NCI-H1436 treated with DMSO at 0.1 percent for 48 hours (cell line): ENCODE measurements around the gene PPFIBP2.

Experiments used
- DNase-seq: peaks from one replicate; lab custom pipeline; 2025; lab: John Stamatoyannopoulos, UW

Gene PPFIBP2

DNA sequence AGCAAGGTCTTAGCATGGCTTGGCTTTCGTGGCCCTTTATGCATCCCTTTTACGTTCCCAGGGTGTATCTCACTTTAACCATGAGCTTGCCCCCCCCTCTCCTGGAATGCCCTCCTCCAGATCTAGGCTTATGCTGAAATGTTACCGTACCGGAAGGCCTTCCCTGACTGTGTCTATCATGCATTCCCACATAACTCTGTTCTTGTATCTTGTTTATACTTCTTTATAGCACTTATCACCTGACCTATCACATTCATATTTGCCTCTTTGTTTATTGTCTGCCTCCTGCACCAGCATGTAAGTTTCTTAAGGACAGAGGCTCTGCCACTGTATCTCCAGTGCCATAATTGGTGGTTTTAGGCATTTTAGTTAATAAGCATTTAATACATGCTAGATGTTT, 38.9 kb downstream of the PPFIBP2 start:
- no peak for DNase-seq

DNA sequence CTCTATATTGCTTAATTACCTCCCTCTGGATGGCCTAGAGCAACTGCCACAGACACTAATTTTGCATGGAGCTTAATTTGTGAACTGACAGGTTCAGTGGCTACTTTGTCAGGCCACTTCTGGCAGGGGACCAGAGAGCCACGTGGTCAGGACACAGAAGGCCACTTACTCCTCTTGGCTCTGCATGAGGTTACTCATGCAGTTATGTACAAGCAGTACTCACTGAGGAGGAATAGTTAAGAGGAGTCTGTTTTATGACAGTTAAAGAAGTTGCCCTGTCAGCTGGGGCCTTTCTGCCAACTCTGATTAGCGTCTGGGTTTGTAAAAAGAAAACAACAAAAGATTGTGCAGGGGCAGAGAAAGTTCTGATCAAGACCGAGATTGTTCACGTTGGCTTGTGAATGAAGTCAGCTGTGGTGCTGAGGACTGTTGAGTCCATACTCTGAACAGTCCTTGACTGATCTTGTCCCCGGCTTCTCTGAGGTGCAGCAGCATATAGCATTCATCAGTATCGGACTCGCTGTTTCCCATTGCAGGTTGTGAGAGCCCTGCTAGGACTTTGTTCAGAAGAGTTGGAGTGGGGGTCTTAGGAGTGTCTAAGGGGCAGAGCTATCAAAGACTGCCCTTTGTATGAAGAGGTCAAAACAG, 41.4 kb downstream of the PPFIBP2 start:
- no peak for DNase-seq

DNA sequence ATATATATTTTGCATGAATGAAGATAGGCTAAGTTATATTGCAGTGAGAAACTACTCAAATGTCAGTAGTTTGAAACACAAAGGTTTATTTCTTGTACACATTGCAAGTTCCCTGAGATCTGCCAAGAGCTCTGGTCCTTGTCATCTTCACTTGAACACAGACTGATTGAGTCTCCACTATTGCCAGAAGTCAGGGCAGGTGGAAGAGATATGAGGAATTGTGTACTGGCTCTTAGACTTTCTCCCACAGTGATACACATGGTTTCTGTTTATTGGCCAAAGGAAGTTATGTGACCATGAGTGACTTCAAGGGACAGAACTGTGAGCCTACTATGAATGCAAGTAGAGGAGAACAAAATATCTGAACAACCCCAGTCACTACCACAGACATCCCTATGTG, 44.2 kb downstream of the PPFIBP2 start:
- no peak for DNase-seq

DNA sequence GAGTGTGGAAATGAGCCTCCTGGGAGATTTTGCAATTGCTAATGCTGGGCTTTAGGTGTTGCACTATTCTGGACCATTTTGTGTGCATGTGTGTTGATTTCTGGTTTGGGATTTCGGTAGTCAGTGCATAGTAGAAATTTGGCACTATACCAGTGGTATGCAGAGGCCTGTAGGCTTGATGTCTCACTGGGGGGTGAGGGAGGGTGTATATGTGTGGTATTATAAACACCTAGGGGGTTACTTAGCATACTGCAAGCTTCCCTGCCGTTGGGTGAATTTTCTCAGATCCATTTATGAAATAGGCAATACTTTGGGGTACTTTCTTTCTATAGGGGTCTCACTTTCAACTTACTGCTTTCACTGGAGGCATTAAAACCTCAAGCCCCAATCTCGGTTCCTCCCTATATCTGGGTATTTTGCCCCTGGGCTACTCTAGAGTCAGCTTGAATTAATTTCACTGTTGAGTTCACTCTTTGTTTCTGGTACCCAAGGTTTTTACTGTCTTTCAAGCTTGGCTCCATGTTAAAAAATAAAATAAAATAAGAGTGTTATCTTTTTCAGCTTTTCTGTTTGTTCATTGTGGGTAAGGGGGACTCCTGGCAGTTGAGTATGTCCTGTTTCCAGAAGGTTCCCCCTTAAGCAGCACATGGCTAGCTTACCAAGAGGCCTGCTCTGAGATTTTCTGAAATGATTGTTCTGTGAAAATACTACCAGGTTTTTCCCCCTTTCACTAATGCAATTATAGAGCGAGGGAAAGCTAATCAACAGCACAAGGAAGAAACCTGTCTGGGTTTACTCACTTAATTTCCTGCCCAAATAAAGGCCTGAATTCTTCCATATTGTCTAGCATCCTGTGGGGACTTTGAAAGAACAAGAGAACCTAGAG, 45.8 kb downstream of the PPFIBP2 start:
- DNase-seq: no peak

DNA sequence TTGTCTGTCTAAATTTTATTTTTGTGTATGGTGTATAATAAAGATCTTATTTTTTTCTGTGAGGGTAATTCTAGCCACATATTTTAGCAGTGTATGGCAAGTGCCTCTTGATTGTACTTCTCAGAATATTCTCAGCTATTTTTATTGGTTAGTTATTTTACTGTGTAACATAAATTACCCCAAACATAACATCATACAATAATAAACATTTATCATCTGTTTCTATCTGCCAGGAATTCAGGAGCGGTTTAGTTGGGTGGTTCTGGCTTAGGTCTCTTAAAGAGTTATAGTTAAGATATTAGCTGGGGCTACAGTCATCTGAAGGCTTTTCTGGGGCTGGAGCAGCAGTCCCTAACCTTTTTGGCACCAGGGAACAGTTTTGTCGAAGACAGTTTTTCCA, 47.8 kb downstream of the PPFIBP2 start:
- DNase-seq: no peak

DNA sequence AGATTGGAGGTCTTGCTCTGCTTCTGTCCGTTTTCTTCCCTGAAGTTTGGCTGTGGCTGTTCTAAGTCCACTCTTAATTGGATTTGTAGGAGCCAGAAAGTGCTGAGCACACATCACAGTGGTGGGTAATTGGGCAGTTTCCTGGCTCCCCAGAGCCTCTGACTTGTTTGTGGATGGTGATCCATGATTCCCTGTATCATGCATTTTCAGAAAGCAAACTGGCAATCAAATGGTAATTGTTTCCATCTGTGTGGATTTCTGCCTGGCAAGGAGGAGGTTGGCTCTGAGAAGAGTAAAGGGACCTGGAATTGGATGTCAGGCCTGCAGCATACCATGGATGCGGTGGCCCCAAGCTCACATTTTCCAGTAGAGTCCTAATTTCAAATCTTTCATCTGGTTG, 49.5 kb downstream of the PPFIBP2 start:
- DNase-seq: no peak

DNA sequence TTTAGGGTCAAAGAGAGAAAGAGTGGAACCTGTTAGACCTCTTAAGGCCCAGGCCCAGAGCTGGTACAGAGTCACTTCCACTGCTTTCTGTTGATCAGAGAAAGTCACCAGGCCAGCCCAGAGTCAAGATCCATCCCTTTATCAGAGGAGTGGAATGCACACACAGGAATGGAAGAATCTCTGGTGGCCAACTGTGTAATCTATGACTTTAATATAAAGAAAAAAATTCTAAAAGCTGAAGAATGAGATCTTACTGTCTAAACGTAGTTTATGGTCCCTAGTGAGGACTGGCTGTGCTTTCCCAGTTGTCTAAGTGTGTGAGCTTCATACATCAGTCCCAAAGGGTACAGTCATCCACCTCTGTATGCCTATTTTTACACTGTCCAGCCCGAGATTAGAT, 51.0 kb downstream of the PPFIBP2 start:
- no peak for DNase-seq

DNA sequence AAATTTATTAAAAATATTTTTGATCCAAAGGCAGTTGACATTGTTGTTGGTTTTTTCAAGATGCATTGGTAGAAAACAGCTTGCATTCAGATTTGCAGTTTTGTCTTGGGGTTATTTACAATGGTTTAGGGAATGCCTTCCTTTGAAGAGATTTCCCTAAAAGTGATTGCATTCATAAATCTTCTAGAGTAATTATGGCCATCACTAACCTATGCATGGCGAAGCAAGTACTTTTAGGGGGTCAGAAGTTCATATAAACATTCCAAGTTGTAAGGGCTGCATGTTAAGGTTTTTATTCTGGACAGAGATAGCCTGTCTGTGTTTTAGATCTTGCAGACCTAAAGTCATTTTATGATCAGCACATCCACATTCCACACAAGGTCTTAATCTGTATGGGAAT, 53.5 kb downstream of the PPFIBP2 start:
- DNase-seq: no peak

DNA sequence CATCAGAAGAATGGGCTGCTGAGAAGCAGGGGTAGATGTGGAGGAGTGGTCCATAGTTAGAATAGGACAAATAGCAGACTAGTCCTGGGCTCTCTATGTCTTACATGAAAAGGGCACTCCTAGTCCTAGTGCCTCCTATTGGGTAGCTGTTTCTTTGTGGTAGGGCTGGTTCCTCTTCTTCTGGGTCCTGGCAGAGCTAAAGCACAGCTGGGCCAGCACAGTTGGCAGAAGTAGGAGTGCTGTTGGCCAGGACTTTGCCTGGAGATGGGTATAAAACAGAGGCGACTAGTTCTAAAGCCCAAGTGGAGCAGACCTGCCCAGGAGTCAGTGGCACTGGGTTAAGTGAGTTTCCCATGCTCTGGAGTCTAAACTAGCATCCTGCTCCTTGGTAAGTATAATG, 55.2 kb downstream of the PPFIBP2 start:
- no peak for DNase-seq

DNA sequence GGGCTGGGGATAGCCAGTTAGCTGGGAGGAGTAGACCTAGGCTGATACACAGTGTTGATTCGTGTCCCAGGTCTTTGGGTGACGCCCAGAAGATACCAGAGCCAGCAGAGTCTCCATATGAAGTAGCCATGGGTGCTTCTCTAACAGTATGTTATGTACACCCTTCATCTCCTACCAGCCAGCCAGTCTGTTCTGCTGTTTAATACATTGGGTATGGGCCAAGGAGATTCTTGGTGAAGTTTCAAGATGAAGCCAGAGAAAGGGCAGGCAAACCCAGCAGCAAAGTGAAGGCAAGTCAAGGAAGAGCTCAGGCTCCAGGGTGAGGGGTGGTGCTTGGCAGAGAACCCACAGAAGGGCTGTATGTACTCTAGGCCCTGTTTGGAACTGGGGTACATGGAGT, 56.4 kb downstream of the PPFIBP2 start:
- DNase-seq: no peak

DNA sequence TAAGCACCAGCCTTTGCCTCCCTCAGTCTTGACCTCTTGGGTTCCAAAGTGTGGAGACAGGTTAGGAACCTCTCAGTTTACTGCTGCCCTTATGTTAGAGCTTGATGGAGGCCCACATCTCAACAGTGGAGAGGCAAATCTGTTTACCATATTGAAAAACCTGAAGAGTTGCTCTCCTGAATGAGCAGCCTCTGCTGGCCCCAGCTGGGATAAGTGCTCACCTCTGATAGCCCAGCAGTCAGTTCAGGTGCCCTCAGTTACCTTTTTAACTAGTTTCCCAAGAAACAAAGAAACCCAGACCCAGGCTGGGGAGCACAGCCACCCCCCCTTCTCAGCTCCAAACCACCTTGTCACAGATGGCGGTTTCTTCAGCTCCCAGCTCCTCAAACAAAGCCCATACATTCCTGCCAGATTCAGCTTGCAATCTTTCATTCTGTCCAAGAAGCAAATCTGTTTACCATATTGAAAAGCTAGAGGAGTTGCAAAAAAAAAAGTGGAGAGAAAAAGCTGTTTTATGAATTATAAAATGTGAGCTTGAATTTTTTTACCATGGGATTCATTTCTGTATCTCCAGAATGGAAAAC, 57.2 kb downstream of the PPFIBP2 start:
- no peak for DNase-seq

DNA sequence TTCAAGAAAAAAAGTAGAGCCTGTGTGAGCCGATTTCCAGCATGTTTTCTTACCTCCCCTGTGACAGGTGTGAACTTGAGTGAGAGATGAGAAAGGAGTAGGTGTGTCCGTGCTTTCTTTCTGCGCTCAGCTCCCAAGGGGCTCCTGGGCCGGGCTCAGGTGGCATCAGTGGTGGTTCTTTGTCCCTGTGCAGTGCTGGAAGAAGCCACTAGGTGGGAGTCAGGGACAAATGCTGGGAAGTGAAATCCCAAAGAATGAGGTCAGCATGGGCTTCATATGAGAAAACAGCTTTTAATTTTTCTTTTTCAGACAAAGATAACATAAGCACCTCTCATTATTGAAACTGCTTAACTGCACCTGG, 57.8 kb downstream of the PPFIBP2 start:
- DNase-seq: no peak

DNA sequence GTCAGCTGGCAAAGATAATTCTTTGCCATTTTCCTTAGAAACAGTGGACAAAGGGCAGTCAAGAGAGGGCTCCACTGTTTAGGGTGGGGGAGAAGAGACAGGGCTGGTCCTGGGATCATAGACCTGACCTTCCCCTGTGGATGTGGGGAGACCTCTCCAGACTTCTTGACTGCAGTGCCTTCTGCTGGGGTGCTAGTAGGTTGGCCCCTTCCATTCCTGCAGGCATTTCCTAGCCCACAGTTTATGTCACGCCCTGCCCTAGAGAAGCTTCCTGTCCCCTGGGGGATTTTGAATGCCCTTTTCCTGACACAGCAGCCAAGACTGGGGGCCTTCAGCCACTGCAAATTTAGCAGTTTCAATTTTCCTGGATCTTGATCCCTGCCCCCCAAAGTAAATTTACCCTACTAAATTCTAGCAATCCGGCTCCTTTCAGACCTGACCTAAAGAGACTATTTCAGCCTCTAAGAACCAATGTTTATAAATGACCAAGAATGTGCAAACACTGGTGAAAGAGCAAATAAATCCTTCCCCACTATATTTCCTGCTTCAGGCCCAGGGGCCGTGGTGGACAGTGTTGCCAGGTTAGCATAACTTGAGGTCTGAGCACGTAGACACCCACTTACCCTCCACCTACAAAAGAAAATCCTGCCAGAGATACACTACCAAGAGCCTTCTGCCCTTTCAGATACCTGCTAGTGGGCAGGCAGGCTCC, 58.4 kb downstream of the PPFIBP2 start:
- DNase-seq: no peak

DNA sequence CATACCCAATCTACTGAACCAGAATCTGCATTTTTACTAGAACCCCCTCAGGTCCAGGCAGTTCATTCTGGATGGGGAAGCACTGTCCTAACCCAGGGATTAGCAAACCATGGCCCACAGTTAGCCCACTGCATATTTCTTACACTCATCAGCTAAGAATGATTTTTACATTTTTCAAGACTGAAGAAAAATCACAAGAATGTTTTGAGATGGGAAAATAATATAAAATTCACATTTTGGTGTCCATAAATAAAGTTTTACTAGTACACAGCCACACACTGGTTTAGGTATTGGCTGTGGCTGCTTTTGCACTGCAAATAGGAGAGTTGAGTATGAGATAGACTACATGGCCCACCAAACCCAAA, 59.4 kb downstream of the PPFIBP2 start:
- no peak for DNase-seq

DNA sequence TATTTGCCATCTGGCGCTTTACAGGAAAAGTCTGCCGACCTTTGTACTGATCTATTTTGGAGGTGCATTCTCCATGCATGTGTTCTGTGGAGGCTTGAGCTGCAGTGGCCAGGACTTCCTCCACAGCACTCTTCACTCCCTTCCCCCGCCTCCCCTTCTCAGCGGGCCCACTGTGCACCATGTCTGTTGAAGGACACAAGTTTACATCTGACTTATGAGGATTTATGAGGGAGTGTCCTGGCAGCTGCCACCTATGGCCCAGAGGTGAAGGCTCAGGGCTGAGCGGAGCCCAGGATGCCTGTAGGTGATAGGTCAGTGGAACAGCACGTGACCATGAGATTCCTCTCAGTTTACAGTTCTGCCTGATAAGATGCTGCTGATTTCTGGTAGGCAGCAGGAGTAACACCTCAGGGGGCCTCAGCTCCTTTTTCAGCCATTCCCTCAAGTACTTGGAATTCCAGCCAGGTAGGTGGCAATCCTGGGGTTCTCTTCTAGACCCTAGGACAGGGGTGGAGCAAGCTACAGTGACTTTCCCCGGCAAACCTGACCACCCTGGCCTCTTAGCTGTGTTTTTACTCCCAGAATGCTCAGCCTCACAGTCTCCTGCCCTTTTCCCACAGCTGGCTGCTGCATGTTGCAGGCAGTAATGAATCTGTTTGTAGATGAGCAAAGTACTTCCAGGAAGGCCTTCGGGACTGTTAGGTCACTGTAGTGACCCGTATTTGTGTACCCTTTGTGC, 59.9 kb downstream of the PPFIBP2 start:
- DNase-seq: no peak

DNA sequence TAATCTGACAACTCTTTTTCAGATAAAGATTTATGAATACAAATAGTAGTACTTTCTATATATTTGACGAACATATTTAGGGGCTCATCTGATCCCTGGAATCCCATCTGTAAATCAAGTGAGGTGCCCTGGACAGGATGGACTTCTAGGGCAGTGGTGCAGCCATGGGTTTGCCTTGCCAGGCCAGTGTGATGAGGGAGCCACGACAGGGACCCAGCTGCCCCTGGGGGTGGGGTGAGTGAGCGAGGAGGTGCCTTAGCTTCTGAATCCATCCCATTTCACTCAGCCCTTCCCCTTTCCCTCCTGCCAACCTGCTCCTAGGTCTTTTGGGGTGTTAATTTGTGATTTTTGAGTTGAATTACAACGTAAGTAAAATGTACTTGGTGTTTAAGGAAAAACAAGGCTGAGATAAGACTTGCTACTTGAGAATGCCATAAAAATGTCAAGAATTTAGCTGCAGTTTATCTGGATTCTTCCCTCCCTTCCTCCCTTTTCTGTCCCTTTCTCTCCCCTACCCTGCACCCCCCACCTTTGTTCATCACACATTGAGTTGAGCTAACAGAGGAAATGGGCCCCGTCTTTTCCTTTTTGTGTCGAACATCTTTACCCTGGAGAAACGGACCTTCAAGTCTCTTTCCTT, 60.8 kb downstream of the PPFIBP2 start:
- no peak for DNase-seq

DNA sequence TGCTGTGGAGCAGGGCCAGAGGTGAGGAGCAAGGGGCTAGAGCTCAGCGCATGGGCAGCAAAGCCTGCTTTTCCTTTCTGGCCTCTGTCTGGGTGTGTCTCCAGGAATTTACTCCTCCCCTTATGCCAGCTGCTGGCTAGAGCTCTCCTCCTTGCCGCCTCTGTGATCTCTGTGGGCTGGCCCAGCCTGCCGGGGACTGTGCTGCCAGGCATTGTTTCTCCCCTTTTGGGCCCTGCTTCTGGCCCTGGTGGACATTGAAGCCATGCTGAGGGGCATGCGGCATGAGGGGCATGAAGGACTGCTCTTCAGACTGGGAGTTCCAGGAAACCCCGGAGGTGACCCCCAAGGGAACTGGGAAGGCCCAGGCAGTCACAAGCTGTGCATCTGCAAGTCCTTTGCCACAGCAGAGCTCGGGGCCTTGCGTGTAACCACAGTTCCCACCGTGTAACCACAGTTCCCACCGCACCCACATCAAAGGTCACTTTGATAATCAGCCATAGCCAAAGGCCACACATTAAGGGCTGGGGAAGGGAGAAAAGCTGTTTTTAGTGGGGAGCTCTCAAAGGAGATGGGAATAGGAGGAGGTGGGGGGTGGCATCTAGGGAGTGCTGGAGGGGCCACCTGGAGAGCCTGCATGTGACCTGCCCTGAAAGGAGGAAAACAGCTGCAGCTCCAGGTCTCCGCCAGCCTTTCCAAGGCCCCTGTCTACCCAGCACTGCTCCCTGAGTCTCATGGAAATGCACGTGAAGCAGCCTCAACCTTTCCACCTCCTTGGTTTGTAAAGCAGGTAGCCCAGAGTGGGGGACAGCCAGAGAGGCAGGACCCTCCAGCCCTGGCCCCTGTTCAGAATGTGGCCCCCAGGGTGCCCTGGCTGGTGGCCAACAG, 62.3 kb downstream of the PPFIBP2 start:
- DNase-seq: no peak

DNA sequence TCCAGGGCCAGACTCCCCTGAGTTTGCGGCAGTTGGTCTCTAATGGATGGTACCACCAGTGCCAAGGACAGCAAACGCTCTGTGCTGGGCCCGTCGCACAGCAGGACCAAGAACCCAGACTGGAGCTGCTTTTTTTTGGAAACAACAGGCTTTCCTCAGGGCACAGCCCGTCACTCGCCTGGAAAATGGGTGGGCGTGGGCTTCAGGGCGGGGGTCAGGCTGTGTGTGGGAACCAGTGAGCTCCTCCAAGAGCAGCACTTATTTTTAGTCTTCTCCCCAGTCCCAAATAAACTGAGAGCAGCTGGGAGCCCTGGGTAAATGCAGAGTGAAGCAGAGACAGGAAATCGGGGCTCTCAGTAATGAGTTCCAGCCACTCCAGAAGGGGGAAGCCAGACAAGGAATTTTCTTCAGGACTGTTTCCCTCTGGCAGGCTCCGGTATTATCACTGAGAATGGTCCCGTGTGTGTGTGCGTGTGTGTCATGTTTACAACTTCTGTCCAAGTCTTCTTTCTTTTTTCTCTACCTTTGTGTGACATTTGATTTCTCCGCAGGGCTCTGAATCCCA, 63.0 kb downstream of the PPFIBP2 start:
- no peak for DNase-seq

DNA sequence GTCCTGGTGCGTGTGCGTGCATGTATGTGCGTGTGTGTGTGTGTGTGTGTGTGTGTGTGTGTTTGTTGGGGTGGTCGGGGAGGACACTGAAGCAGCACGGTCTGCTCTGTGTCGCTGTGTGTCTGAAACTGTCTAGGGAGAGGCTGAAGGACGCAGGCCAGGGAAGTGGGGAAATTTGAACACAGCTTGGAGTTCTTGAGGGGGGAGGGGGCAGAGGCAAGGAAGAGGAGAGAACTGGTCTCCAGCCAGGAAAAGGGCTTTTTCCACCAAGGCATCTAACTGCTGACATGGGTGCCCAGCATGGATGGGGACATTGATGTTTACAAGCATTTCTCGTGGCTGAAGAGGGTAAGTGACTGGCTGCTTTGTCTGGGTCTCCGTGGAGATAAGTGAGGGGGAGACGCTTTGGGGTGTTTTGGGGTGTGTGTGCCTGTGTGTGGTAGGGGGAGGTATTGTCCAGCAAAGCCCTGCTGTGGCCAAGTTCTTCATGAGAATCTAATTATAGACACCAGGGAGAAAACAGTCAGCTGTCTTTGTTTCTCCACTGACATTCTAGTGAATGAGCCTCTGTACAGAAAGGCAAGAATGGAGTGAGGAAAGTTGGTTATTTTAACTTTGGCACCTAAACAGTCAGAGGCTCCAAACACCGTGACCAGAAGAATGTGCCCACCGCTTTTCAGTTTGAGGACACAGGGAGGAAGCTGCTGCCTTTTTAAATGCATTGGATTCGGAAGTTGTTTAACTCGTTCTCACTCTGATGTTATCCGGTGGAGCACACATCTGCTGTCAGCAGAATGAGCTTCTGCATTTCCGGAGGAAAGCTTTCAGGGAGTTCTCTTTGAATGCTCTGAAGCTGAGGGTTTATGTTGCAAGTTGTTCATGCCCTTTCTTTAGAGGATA, 63.7 kb downstream of the PPFIBP2 start:
- DNase-seq: no peak
